ENCODE data around the gene NOCT.

NOCT gene

GRCh38 chr4:139015269-139015947, at the start of gene NOCT:
Gene NOCT, plus strand, starts transcription at chr4:139015781. Its CDS starts 201 bp downstream, at chr4:139015982.
- Histone ChIP-seq H4K20me1 (peaks cover 12 to 48% (median 33%) of the 10 kb centered on the region in 11 experiments; a peak in 21 of 22 replicates), H3K27me3 (no peaks in the 10 kb centered on the region), H3K9me3 (replicated peaks in 1 of 11) (no peaks in the 10 kb centered on the region), H3K4me3 (peak within 1 kb of the TSS; percentile 77 to 97 (median 90)), H3K36me3 (peaks cover 0 to 22% (median 15%) of the 10 kb centered on the region in 11 experiments; a peak in 15 of 22 replicates), H3K9ac (peak within 1 kb of the TSS; percentile 85 to 98 (median 93)), H3K4me2 (peak within 1 kb of the TSS; percentile 77 to 94 (median 84)), H3K27ac (peak within 1 kb of the TSS; percentile 86 to 99 (median 94)), H3K4me1 (peaks cover 42 to 61% (median 49%) of the 10 kb centered on the region in 10 experiments)
- no peak for TF ChIP-seq Cebpa-rat (IDR thresholded peaks at IDR 0.05)

- Histone ChIP-seq H3K9me3 (replicated peaks in 1 of 11) (no peaks in the 10 kb centered on the region; a peak in 1 of 22 replicates), H3K4me1 (peaks cover 0 to 29% (median 0%) of the 10 kb centered on the region in 10 experiments; a peak in 7 of 20 replicates), H3K27ac (no peak overlapping the region), H3K4me2 (peak overlapping the region in 3 of 11 experiments; percentile 5 to 38 (median 6); a peak in 1 of 22 replicates), H3K27me3 (no peaks in the 10 kb centered on the region), H3K4me3 (no peak overlapping the region), H3K36me3 (no peaks in the 10 kb centered on the region), H4K20me1 (no peaks in the 10 kb centered on the region), H3K9ac (no peak overlapping the region)
- no peak for TF ChIP-seq Cebpa-rat (IDR thresholded peaks at IDR 0.05)
Observed at GRCh38 chr4:138967313-138967712, 48.3 kb upstream of the NOCT start.

DNA sequence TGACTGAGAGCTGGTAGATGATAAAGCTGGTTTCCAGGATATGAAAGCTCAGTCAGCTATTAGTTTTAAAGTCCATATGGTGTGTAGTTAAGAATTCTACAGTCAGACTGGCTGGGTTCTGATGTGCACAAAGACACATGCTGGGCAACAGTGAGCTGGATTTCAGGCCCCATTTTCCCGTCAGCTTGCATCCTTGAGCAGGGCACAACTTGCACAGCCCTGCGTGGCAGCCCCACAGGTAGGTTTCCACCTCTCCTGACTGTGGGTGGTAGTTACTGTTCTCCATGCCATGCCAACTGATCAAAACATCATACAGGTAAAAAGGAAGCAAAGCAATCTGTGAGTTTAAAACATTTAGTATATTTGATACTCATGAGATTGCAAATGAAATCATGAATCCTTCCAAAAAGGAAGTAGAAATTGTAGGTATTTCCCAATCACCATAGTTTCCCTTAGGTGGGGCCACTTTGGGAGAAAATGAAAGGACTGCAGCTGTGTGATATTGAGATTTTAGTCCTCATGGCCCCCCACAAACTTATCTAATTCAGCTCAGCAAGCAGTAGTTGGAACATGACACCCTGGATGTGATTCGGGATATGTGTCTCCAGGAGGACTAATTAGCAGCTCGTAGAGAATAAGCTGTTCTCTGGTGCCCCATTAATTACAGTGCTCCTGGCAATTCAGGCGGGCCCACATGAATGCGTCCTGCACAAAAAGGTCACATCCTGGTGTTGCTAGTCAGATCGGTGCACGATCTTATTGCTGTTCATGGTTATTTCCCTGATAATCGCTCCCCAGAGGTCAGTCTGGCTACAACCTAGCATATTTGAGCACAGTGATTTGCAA, 42.4 kb upstream of the NOCT start:
- H3K4me3 ChIP-seq = no peak overlapping the region
- no peaks in the 10 kb centered on the region for H4K20me1 ChIP-seq
- no peak overlapping the region for H3K9ac ChIP-seq
- no peak for TF ChIP-seq Cebpa-rat (IDR thresholded peaks at IDR 0.05)
- H3K9me3 ChIP-seq (replicated peaks in 1 of 11) = no peaks in the 10 kb centered on the region; a peak in 1 of 22 replicates
- peaks cover 0 to 40% (median 10%) of the 10 kb centered on the region in 10 experiments; a peak in 11 of 20 replicates for H3K4me1 ChIP-seq
- peak overlapping the region in 5 of 11 experiments; percentile 19 to 65 (median 51); a peak in 10 of 22 replicates for H3K4me2 ChIP-seq
- no peak overlapping the region; a peak in 1 of 22 replicates for H3K27ac ChIP-seq
- no peaks in the 10 kb centered on the region for H3K36me3 ChIP-seq
- no peaks in the 10 kb centered on the region for H3K27me3 ChIP-seq

DNA sequence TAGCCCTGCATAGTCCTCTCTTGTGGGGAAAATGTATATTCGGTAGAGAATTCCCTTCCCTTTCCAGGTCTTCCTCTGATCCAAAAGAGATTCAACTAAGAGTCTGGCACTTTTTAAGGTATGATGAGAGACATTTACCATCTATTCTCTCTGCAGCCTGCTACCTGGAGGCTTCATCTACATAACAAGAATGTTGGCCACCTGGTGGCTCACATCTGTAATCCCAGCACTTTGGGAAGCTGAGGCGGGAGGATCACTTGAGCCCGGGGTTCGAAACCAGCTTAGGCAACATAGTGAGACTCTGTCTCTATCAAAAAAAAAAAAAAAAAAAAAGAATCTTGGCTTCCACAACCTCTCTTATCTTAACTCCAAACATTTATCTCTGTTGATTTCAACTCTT, 40.4 kb upstream of the NOCT start:
- H3K27ac ChIP-seq = no peak overlapping the region
- no peak overlapping the region for H3K4me2 ChIP-seq
- no peak overlapping the region for H3K4me3 ChIP-seq
- H3K27me3 ChIP-seq = no peaks in the 10 kb centered on the region
- no peaks in the 10 kb centered on the region for H3K36me3 ChIP-seq
- H3K9me3 ChIP-seq (replicated peaks in 1 of 11) = no peaks in the 10 kb centered on the region; a peak in 1 of 22 replicates
- TF ChIP-seq Cebpa-rat (IDR thresholded peaks at IDR 0.05) = no peak
- no peaks in the 10 kb centered on the region for H4K20me1 ChIP-seq
- no peak overlapping the region for H3K9ac ChIP-seq
- peaks cover 0 to 44% (median 12%) of the 10 kb centered on the region in 10 experiments; a peak in 11 of 20 replicates for H3K4me1 ChIP-seq

- H3K9me3 ChIP-seq (replicated peaks in 1 of 11) = no peaks in the 10 kb centered on the region
- no peak for TF ChIP-seq Cebpa-rat (IDR thresholded peaks at IDR 0.05)
- H3K27ac ChIP-seq = peak overlapping the region in 2 of 11 experiments; percentile 56 to 67; a peak in 2 of 22 replicates
- H3K27me3 ChIP-seq = no peaks in the 10 kb centered on the region
- no peaks in the 10 kb centered on the region for H4K20me1 ChIP-seq
- no peaks in the 10 kb centered on the region for H3K36me3 ChIP-seq
- H3K4me3 ChIP-seq = no peak overlapping the region
- no peak overlapping the region for H3K9ac ChIP-seq
- peak overlapping the region in 2 of 11 experiments; percentile 66 to 67; a peak in 4 of 22 replicates for H3K4me2 ChIP-seq
- peaks cover 0 to 48% (median 12%) of the 10 kb centered on the region in 10 experiments; a peak in 11 of 20 replicates for H3K4me1 ChIP-seq
Observed at GRCh38 chr4:138976526-138976925, 39.1 kb upstream of the NOCT start.

- TF ChIP-seq Cebpa-rat (IDR thresholded peaks at IDR 0.05) = no peak
- H3K36me3 ChIP-seq = no peaks in the 10 kb centered on the region
- H3K9ac ChIP-seq = peak overlapping the region in 2 of 11 experiments; percentile 13 to 33; a peak in 2 of 22 replicates
- no peak overlapping the region for H3K4me3 ChIP-seq
- H3K27ac ChIP-seq = peak overlapping the region in 3 of 11 experiments; percentile 54 to 67 (median 56); a peak in 6 of 22 replicates
- H3K27me3 ChIP-seq = no peaks in the 10 kb centered on the region
- H4K20me1 ChIP-seq = no peaks in the 10 kb centered on the region
- H3K4me1 ChIP-seq = peaks cover 0 to 56% (median 14%) of the 10 kb centered on the region in 10 experiments; a peak in 11 of 20 replicates
- H3K9me3 ChIP-seq (replicated peaks in 1 of 11) = no peaks in the 10 kb centered on the region
- H3K4me2 ChIP-seq = peak overlapping the region in 5 of 11 experiments; percentile 41 to 67 (median 66); a peak in 10 of 22 replicates
Observed at GRCh38 chr4:138977524-138977923, 38.1 kb upstream of the NOCT start.

GRCh38 chr4:138978028-138978585, 37.5 kb upstream of the NOCT start:
- H3K4me3 ChIP-seq = no peak overlapping the region
- H3K9me3 ChIP-seq (replicated peaks in 1 of 11) = no peaks in the 10 kb centered on the region
- 0 out of 22 replicates have a peak overlapping the region, but pooled peaks of 1 of the 11 experiments have one; percentile 13 for H3K9ac ChIP-seq
- H4K20me1 ChIP-seq = no peaks in the 10 kb centered on the region
- no peaks in the 10 kb centered on the region for H3K27me3 ChIP-seq
- peaks cover 0 to 52% (median 13%) of the 10 kb centered on the region in 10 experiments; a peak in 11 of 20 replicates for H3K4me1 ChIP-seq
- peak overlapping the region in 5 of 11 experiments; percentile 41 to 67 (median 66); a peak in 10 of 22 replicates for H3K4me2 ChIP-seq
- peak overlapping the region in 3 of 11 experiments; percentile 38 to 56 (median 56); a peak in 5 of 22 replicates for H3K27ac ChIP-seq
- no peaks in the 10 kb centered on the region for H3K36me3 ChIP-seq
- no peak for TF ChIP-seq Cebpa-rat (IDR thresholded peaks at IDR 0.05)

- peak overlapping the region in 3 of 11 experiments; percentile 38 to 56 (median 56); a peak in 3 of 22 replicates for H3K27ac ChIP-seq
- peak overlapping the region in 3 of 11 experiments; percentile 23 to 67 (median 50); a peak in 5 of 22 replicates for H3K4me2 ChIP-seq
- H3K9ac ChIP-seq = no peak overlapping the region
- no peak for TF ChIP-seq Cebpa-rat (IDR thresholded peaks at IDR 0.05)
- H4K20me1 ChIP-seq = no peaks in the 10 kb centered on the region
- H3K27me3 ChIP-seq = no peaks in the 10 kb centered on the region
- H3K36me3 ChIP-seq = no peaks in the 10 kb centered on the region
- H3K9me3 ChIP-seq (replicated peaks in 1 of 11) = no peaks in the 10 kb centered on the region
- no peak overlapping the region for H3K4me3 ChIP-seq
- H3K4me1 ChIP-seq = peaks cover 0 to 47% (median 11%) of the 10 kb centered on the region in 10 experiments; a peak in 10 of 20 replicates
Observed at GRCh38 chr4:138978600-138978999, 37.0 kb upstream of the NOCT start.

Data from BLaER1 treated with 17β-estradiol and CSF1 and Interleukin-3, amounts not matched to agents 10 nM and 100 nM (cell line).